Measurements from ENCODE around the gene COIL.

DNA sequence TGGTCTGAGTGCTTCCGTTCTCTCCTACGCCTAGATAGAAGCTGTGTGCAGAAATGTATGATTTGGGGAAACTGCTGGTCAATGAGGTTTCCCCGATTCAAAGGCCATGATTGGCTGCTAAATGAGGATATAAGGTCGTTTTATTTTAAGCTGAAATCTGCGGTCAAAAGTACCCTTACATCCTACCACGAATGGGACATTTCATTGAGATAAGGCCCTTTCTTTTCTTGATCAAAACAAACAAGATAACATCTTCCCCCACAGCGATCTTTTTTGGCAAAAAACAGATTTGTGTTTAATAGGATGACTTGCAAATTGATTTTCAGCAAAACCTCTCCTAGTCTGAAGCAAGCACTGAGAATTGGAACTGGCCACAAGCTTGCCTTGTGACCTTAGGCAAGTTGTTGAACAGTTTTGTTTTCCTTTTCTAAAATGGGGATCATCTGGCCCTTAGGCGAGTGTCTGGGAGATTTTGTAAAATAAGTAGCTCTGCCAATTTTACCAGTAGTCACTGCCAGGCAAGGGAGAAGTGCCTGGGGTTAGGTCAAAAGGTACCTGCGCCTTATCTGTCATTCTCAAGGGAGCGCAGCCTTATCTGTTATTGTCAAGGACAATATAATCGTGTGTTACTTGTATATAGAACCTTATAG, 17.7 kb upstream of the COIL start:
- no peak for TF ChIP-seq POLR2A (IDR thresholded peaks at IDR 0.05)
- TF ChIP-seq, protein P1, sequence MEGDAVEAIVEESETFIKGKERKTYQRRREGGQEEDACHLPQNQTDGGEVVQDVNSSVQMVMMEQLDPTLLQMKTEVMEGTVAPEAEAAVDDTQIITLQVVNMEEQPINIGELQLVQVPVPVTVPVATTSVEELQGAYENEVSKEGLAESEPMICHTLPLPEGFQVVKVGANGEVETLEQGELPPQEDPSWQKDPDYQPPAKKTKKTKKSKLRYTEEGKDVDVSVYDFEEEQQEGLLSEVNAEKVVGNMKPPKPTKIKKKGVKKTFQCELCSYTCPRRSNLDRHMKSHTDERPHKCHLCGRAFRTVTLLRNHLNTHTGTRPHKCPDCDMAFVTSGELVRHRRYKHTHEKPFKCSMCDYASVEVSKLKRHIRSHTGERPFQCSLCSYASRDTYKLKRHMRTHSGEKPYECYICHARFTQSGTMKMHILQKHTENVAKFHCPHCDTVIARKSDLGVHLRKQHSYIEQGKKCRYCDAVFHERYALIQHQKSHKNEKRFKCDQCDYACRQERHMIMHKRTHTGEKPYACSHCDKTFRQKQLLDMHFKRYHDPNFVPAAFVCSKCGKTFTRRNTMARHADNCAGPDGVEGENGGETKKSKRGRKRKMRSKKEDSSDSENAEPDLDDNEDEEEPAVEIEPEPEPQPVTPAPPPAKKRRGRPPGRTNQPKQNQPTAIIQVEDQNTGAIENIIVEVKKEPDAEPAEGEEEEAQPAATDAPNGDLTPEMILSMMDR (IDR thresholded peaks at IDR 0.05) = no peak

Data from esophagus squamous epithelium (tissue), 4 donors.